Aorta (tissue), 5 donors: Measurements from ENCODE around the gene PXMP2. TPM values are rescaled to one million over a fixed set of nuclear protein-coding genes. Genes with fewer than 3 reads are reported as not detected.

Experiments used
- ATAC-seq: fragments of 200-7000 bp; cut with Tn5 transposase; one replicate; pipeline ENCODE4 v1.9.1; 2022; ENCODE audit warnings: moderate library complexity; ENCODE audit not compliant: low FRiP score
- DNase-seq, 2 donors: peaks; one replicate each; pipeline ENCODE4 v3.0.0-alpha.2; 2020
- H3K27ac ChIP-seq, 2 donors: one replicate each; pipeline ENCODE4 v1.5.1; 2013; ENCODE audit warnings: low read length in 2 of 2, mild to moderate bottlenecking in 2 of 2, moderate library complexity in 2 of 2, control low read depth in 1 of 2, inconsistent platforms in 1 of 2, low read depth in 1 of 2
- H3K27me3 ChIP-seq, 2 donors: one replicate each; pipeline ENCODE4 v1.6.1; 2013; ENCODE audit warnings: control low read depth in 1 of 2, low read length in 1 of 2, mild to moderate bottlenecking in 1 of 2, moderate library complexity in 1 of 2; ENCODE audit not compliant: insufficient read depth in 2 of 2, control insufficient read depth in 1 of 2
- H3K36me3 ChIP-seq, 2 donors: one replicate each; pipeline ENCODE4 v1.6.1; 2013; ENCODE audit warnings: control low read depth in 1 of 2, low read length in 1 of 2, mild to moderate bottlenecking in 1 of 2; ENCODE audit not compliant: insufficient read depth in 2 of 2, control insufficient read depth in 1 of 2
- H3K4me1 ChIP-seq, 2 donors: one replicate each; pipeline ENCODE4 v1.6.1; 2013; ENCODE audit warnings: low read length in 2 of 2, control low read depth in 1 of 2, mild to moderate bottlenecking in 1 of 2, moderate library complexity in 1 of 2; ENCODE audit not compliant: insufficient read depth in 2 of 2, control insufficient read depth in 1 of 2
- H3K4me3 ChIP-seq, 2 donors: one replicate each; pipeline ENCODE4 v1.5.1; 2013; ENCODE audit warnings: low read length in 2 of 2, control low read depth in 1 of 2, mild to moderate bottlenecking in 1 of 2
- H3K9me3 ChIP-seq: one replicate; pipeline ENCODE4 v1.6.1; 2013; ENCODE audit warnings: mild to moderate bottlenecking, low read length; ENCODE audit not compliant: control insufficient read depth
- WGBS, 2 donors: extraction: QIAGEN DNeasy Blood & Tissue Kit; methylation state at CpG; one replicate each; pipeline ENCODE4 v1.1.7; 2013; 5-methylcytosine and 5-hydroxymethylcytosine counted together
- intact Hi-C, 2 donors: fragments of 100-400 bp; cut with DNase I; formaldehyde crosslinking; loops; one replicate each; pipeline versions ENCODE4 v1.14.2 to v1.15.0; 2022
- polyA plus RNA-seq, 2 donors: library from polyadenylated mRNA; stranded (reverse); fragments of 200-250 nt; gene quantifications; one replicate each; pipeline ENCODE4 v1.2.3, GENCODE V29; 2013
- total RNA-seq, 2 donors: library from RNA; stranded (reverse); fragmentation: NEBNext Ultra II Directional; extraction: Animal tissue kit (Norgen Biotek cat#: 25700); gene quantifications; one replicate each; pipeline ENCODE4 v1.2.1, GENCODE V29; 2021
- donor health status: healthy with polysubstance abuse.
- donor health status: Bipolar disorder and iron deficiency.
- donor health status: DM: no; HTN: no; CAD: no.
- donor health status: DM: no; HTN: no; CAD: no.
- donor health status: DM: yes; HTN: yes; CAD: no.

Gene PXMP2
- total and polyA plus RNA-seq, 4 donors: 13.0 to 70.7 (median 20.1) TPM

DNA sequence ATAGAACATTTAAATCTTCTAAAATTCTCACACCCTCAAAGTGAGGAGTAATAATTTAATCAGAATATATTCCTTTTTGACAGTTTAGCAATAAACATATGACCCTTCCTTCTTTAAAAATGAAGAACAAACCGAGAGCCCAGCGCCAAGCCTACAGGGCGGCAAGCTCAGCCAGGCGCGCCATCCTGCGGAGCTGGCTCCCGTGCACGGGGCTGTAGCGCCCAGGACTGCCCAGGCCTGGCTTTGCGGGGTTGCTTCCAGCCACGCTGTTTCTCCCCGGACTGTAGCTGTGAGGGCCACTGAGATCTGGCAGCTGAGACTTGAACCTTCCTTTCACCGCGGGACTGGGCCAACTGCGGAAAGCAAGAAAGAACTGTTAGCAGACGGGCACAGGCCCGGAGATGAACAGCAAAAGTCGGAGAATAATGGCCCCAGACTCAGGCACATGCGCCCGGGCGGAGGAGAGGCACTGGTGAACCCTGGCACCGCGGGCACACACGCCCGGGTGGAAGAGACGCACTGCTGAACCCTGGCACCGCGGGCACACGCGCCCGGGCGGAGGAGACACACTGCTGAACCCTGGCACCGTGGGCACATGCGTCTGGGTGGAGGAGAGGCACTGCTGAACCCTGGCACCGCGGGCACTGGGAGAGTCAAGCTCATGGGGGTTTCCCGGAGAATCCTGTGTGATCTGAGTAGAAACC is 39.9 kb downstream of the PXMP2 start:
- ATAC-seq: peak; percentile 68

DNA sequence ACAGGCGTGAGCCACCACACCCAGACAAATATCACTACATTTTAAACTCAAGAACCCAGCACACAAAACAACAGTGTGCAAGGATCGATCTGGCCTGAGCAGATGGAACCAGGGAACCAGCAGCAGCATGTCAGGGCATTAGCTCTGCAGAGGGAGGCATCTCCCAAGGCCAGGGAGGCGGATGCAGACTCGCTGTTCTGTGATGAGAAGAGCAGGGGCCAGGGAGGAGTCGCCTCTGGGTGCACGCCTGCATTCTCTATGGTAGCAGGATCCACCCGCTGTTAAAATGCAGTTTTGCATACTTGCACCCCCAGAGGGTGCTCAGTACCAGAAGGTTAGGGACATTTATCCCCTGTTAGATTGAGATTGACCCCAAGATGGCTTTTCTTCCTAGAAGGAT is 41.1 kb downstream of the PXMP2 start:
- Histone ChIP-seq H3K4me1 (no peaks in the 10 kb centered on the region), H3K4me3 (no peak overlapping the region), H3K27me3 (no peaks in the 10 kb centered on the region), H3K36me3 (peaks cover 4 to 16% of the 10 kb centered on the region in 2 donors), H3K27ac (no peak overlapping the region), H3K9me3 (no peaks in the 10 kb centered on the region)
- intact Hi-C loops: no loop called here
- WGBS, 2 donors: 97% methylated on average over 7 of the region's 7 CpGs
- ATAC-seq (no peak), DNase-seq (no peak)

More for the DNA sequence above, 39.9 kb downstream of the PXMP2 start:
- intact Hi-C loops: no loop called here
- no peak overlapping the region for H3K27ac ChIP-seq
- no peaks in the 10 kb centered on the region for H3K4me1 ChIP-seq
- H3K36me3 ChIP-seq: peaks cover 4 to 15% of the 10 kb centered on the region in 2 donors
- H3K4me3 ChIP-seq: no peak overlapping the region
- 93 to 94% methylated on average over 37 of the region's 37 CpGs for WGBS, 2 donors
- H3K27me3 ChIP-seq: no peaks in the 10 kb centered on the region
- H3K9me3 ChIP-seq: no peaks in the 10 kb centered on the region
- DNase-seq: no peak

DNA sequence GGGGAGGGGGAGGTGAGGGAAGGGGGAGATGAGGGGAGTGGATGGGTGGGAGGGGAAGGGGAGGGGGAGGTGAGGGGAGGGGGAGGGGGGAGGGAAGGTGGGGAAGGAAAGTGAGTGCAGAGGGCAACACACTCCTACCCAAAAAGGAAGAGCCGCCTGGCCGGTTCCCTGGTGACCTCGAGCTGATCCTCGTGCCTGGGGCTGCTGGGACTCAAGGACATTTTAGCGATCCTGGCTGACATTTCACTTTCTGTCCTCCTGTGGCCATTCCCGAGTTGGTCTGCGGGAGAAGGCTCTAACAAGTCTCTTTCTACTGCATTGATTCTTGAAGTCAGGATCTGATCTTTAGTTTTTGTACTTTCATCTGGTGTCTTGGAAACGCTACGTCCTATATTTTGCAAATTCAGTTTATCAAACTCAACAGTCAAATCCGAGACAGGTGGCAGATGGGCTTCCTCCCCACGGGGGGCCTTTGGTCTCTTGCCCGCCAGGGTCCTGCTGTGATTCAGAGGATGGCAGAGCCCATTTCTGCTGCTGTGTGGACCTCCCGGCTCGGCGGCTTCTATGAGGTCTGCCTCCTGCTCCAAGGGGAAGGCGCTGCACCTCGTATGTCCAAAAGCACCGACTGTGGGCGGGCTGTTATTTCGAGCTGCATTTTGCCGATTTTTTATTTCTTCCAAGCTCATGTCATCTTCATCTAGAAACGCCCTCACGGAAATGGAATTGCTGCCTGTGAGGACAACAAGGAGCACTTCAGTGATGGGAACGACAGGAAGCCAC is 42.3 kb downstream of the PXMP2 start:
- peaks cover 8 to 18% of the 10 kb centered on the region in 2 donors for H3K36me3 ChIP-seq
- H3K9me3 ChIP-seq: no peaks in the 10 kb centered on the region
- intact Hi-C loops: no loop called here
- H3K4me3 ChIP-seq: no peak overlapping the region
- DNase-seq (no peak), ATAC-seq (no peak)
- no peak overlapping the region for H3K27ac ChIP-seq
- H3K27me3 ChIP-seq: no peaks in the 10 kb centered on the region
- no peaks in the 10 kb centered on the region for H3K4me1 ChIP-seq
- WGBS, 2 donors: 86 to 89% methylated on average over 24 of the region's 24 CpGs

DNA sequence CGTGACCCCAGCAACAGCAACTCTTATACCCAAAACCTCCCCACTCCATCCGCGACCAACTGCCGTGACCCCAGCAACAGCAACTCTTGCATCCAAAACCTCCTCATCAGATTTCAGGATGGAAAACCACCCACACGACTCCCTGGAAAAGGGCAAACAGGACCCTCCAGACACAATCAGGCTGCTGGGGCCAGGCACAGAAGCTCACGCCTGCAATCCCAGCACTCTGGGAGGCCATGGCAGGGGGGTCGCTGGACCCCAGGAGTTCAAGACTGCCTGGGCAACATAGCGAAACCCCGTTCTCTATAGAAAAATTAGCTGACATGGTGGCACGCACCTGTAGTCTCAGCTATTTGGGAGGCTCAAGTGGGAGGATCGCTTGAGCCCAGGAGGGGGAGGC is 43.0 kb downstream of the PXMP2 start:
- Histone ChIP-seq H3K4me3 (no peak overlapping the region), H3K36me3 (peaks cover 8 to 19% of the 10 kb centered on the region in 2 donors), H3K27ac (no peak overlapping the region), H3K4me1 (no peaks in the 10 kb centered on the region), H3K9me3 (no peaks in the 10 kb centered on the region), H3K27me3 (no peaks in the 10 kb centered on the region)
- DNase-seq (no peak), ATAC-seq (no peak)
- intact Hi-C loops: no loop called here
- 93 to 96% methylated on average over 11 of the region's 11 CpGs for WGBS, 2 donors

DNA sequence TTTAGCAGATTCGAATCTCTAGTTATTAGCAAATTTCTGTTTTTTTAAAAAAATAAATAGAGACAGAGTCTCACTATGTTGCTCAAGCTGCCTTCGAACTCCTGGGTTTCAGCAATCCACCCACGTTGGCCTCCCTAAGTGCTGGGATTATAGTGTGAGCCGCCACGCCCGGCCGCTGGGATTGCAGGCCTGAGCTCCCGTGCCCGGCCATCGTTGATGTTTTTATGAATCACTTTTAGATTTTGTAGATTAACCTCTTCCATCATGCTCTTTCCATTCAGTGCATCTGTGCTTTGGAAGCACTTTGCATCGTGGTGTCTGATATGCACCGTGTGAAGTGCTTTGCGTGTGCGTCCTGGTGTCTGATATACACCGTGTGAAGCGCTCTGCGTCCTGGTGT is 44.2 kb downstream of the PXMP2 start:
- ATAC-seq (no peak), DNase-seq (peak in 1 of 2 donors; percentile 17)
- Histone ChIP-seq H3K27me3 (no peaks in the 10 kb centered on the region), H3K36me3 (peaks cover 8 to 16% of the 10 kb centered on the region in 2 donors), H3K9me3 (no peaks in the 10 kb centered on the region), H3K4me3 (no peak overlapping the region), H3K27ac (no peak overlapping the region), H3K4me1 (no peaks in the 10 kb centered on the region)
- WGBS, 2 donors: 88 to 89% methylated on average over 17 of the region's 17 CpGs
- intact Hi-C loops: no loop called here

DNA sequence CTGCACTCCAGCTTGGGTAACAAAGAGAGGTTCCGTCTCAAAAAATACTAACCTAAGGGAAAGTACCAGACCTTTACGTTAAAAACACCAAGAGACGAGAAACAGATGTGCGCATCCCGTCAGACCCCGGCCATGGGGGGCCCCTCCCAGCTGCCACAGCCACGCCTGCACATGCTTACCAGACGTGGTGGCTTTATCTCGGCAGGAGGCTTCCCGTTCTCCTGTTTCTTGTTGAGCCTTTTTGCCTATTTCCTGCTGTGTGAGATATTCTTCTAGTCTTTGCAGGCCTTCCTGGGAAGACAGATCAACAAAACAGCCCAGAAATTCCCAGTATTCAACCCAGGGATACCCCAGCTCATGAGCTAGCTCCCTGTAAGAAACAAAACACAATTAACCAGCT is 46.8 kb downstream of the PXMP2 start:
- H3K36me3 ChIP-seq: peaks cover 8 to 11% of the 10 kb centered on the region in 2 donors
- intact Hi-C loops: no loop called here
- ATAC-seq (no peak), DNase-seq (no peak)
- 66% methylated on average over 10 of the region's 10 CpGs for WGBS, 2 donors
- H3K4me1 ChIP-seq: no peaks in the 10 kb centered on the region
- no peaks in the 10 kb centered on the region for H3K27me3 ChIP-seq
- H3K4me3 ChIP-seq: no peak overlapping the region
- H3K9me3 ChIP-seq: no peaks in the 10 kb centered on the region
- H3K27ac ChIP-seq: no peak overlapping the region

DNA sequence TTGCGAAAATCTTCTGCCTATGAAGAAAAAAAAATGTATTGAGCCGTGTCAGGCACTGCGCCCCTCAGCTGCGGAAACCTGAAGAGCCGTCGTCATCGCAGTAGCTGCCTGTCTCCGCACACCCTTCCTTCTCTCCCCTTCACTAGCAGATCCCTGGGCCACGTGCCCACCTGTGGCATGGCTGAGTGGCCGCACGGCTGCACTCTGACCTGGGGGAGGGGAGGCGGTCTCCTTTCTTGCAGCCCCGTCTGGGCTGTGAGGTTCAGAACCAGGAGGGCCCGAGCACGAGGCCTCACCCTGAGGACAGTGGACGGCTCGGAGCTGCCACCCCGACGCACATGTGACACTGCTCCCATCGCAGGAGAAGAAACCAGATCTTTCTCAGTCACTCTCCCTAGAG is 48.1 kb downstream of the PXMP2 start:
- Histone ChIP-seq H3K27me3 (no peaks in the 10 kb centered on the region), H3K9me3 (no peaks in the 10 kb centered on the region), H3K4me1 (no peaks in the 10 kb centered on the region), H3K36me3 (peaks cover 5 to 13% of the 10 kb centered on the region in 2 donors), H3K27ac (no peak overlapping the region), H3K4me3 (no peak overlapping the region)
- 92% methylated on average over 20 of the region's 20 CpGs for WGBS, 2 donors
- intact Hi-C loops: no loop called here
- DNase-seq: no peak
- ATAC-seq: no peak

DNA sequence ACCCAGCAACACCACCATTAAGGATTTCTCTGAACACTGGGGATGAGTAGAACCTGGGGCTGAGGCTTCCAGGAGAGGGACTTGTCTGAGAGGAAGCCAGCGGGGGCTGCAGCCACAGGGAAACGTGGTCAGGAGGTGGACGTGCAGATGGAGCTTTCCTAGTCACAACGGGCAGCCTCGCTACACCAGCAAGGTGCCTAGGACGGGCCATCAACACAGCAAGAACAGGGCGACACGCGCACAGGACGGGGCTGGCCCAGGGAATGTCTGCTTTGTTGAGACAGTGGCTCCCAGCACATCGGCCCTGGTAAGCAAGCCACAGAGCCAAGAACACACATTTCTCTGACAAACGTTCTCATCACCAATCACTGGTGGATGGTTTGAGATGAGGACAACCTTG is 49.0 kb downstream of the PXMP2 start:
- Histone ChIP-seq H3K27me3 (no peaks in the 10 kb centered on the region), H3K36me3 (peaks cover 5 to 16% of the 10 kb centered on the region in 2 donors), H3K9me3 (no peaks in the 10 kb centered on the region), H3K4me3 (no peak overlapping the region), H3K4me1 (no peaks in the 10 kb centered on the region), H3K27ac (no peak overlapping the region)
- intact Hi-C loops: no loop called here
- ATAC-seq: no peak
- DNase-seq: no peak
- 93 to 94% methylated on average over 12 of the region's 12 CpGs for WGBS, 2 donors

DNA sequence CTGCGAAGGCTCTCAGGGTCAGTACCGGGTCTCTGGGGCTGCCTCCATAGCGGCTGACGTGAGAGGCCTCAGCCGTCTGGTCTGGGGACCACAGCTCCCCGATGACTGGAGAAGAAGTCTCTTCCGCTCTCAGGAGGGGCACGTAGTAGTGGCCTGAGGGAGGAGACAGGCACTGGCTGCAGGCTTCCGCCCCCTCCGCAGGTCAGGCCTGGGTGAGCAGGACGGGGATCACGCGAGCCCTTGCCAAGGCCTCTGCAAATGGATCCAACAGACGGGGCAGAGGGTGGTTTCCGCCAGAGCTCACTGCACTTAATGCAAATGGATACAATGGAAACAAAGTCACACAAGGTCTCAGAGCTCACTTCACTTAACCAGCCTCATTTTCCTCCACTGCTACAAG is 49.5 kb downstream of the PXMP2 start:
- Histone ChIP-seq H3K36me3 (peaks cover 5 to 16% of the 10 kb centered on the region in 2 donors), H3K27me3 (no peaks in the 10 kb centered on the region), H3K27ac (no peak overlapping the region), H3K4me3 (no peak overlapping the region), H3K4me1 (no peaks in the 10 kb centered on the region), H3K9me3 (no peaks in the 10 kb centered on the region)
- intact Hi-C loops: no loop called here
- 90 to 91% methylated on average over 15 of the region's 15 CpGs for WGBS, 2 donors
- ATAC-seq: no peak
- peak in 1 of 2 donors; percentile 38 for DNase-seq
